A673 (cell line): ENCODE measurements around the gene GPC6. TPM values are rescaled to one million over a fixed set of nuclear protein-coding genes. Genes with fewer than 3 reads are reported as not detected.
A peak's percentile ranks its signal among the peaks of the same experiment; 100 is the strongest.

Source experiments
- BruUV-seq: library from RNA; stranded (reverse); fragments of 400-500 nt; replicated peaks from 2 replicates; lab custom pipeline; 2021; lab: Mats Ljungman, UMichigan
- CTCF ChIA-PET: fragments of 300-600 bp; sonication (Branson Sonifier 250); formaldehyde crosslinking; loops from one replicate; lab custom pipeline; 2022; ENCODE audit warnings: antibody characterized with exemption; lab: Charles Lee
- POLR2A ChIA-PET: fragments of 300-600 bp; sonication (Branson Sonifier 250); formaldehyde crosslinking; loops from one replicate; lab custom pipeline; 2022; ENCODE audit warnings: antibody characterized with exemption; ENCODE audit not compliant: low non-redundant PET; lab: Charles Lee
- DNase-seq: peaks from one replicate; pipeline ENCODE4 v3.0.0-alpha.2; 2015; ENCODE audit warnings: low spot score
- H3K27ac ChIP-seq: fragments of 200-600 bp; sonication (generic); 2 replicates; pipeline ENCODE4 v1.5.1; 2016; ENCODE audit warnings: mixed run types, low read depth, mild to moderate bottlenecking, mixed read lengths, antibody characterized with exemption, low read length; ENCODE audit not compliant: poor library complexity, severe bottlenecking
- H3K27me3 ChIP-seq: fragments of 200-600 bp; sonication (generic); replicated peaks from 2 replicates; pipeline ENCODE4 v1.6.1; 2017; ENCODE audit warnings: mixed run types, low read depth, mild to moderate bottlenecking, mixed read lengths, antibody characterized with exemption, low read length; ENCODE audit not compliant: insufficient read depth, poor library complexity
- H3K36me3 ChIP-seq: fragments of 200-600 bp; sonication (generic); 2 replicates; pipeline ENCODE4 v1.6.1; 2016; ENCODE audit warnings: mixed run types, mild to moderate bottlenecking, mixed read lengths, antibody characterized with exemption, low read length; ENCODE audit not compliant: insufficient read depth, poor library complexity, severe bottlenecking
- H3K4me1 ChIP-seq: fragments of 200-600 bp; sonication (generic); 2 replicates; pipeline ENCODE4 v1.6.1; 2017; ENCODE audit warnings: mixed run types, mild to moderate bottlenecking, mixed read lengths, antibody characterized with exemption, low read length; ENCODE audit not compliant: insufficient read depth, poor library complexity, severe bottlenecking
- H3K4me3 ChIP-seq: fragments of 200-600 bp; sonication (generic); 2 replicates; pipeline ENCODE4 v1.5.1; 2016; ENCODE audit warnings: low read depth, mixed run types, mild to moderate bottlenecking, mixed read lengths, low read length; ENCODE audit not compliant: poor library complexity, severe bottlenecking
- H3K9me3 ChIP-seq: fragments of 200-600 bp; sonication (generic); 2 replicates; pipeline ENCODE4 v1.6.1; 2016; ENCODE audit warnings: mixed run types, low read depth, mild to moderate bottlenecking, mixed read lengths, antibody characterized with exemption, low read length; ENCODE audit not compliant: poor library complexity, severe bottlenecking
- EZH2 ChIP-seq: fragments of 200-600 bp; sonication (generic); IDR thresholded peaks from 2 replicates; pipeline ENCODE4 v1.6.1; 2017; ENCODE audit warnings: borderline replicate concordance, low read depth, mild to moderate bottlenecking, mixed read lengths, antibody characterized with exemption, low read length; ENCODE audit not compliant: poor library complexity, severe bottlenecking
- intact Hi-C: fragments of 100-400 bp; cut with micrococcal nuclease; formaldehyde crosslinking; loops from one replicate; pipeline ENCODE4 v1.10.0; 2022; ENCODE audit not compliant: unreplicated experiment
- total RNA-seq: library from RNA; stranded (reverse); gene quantifications from 2 replicates; pipeline ENCODE4 v1.2.3, GENCODE V29; 2021
- TF ChIP-seq, protein P1 (sequence below): fragments of 300-800, 200-600 bp; sonication (generic); conservative IDR thresholded peaks from 2 replicates; pipeline ENCODE4 v1.5.1; 2017; ENCODE audit warnings: low read depth, mild to moderate bottlenecking, antibody characterized with exemption, low read length, moderate library complexity, mixed read lengths

GPC6 gene
- total RNA-seq, 1 experiment from 2014 or later, result 23.3 TPM

DNA sequence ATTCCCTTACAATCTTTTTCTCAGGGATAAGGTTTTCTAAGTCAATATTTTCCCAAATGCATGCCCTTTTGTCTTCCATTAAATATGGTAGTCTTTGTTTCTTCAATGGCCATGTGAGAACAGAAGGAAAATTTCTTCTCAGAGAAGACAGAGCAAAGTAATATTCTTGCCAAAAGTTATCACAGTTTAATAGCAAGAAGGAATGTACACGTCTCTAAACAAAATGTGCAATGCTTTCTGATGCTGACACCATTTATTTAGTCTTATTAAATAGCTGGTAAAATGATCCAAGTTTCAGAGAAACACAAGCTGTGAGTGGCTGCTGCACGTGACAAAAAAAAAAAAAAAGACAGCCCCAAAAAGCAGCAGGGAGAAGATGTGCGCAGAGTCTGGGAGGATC, 542.5 kb downstream of the GPC6 start:
- Histone ChIP-seq H3K27me3 (no peaks in the 10 kb centered on the region), H3K4me1 (peaks cover 18% of the 10 kb centered on the region), H3K4me3 (no peak overlapping the region), H3K9me3 (no peaks in the 10 kb centered on the region), H3K27ac (no peak overlapping the region), H3K36me3 (no peaks in the 10 kb centered on the region)
- no peak for DNase-seq
- POLR2A ChIA-PET, result no interaction called here
- CTCF ChIA-PET, result no interaction called here
- intact Hi-C loops, result no loop called here
- TF ChIP-seq, protein P1, sequence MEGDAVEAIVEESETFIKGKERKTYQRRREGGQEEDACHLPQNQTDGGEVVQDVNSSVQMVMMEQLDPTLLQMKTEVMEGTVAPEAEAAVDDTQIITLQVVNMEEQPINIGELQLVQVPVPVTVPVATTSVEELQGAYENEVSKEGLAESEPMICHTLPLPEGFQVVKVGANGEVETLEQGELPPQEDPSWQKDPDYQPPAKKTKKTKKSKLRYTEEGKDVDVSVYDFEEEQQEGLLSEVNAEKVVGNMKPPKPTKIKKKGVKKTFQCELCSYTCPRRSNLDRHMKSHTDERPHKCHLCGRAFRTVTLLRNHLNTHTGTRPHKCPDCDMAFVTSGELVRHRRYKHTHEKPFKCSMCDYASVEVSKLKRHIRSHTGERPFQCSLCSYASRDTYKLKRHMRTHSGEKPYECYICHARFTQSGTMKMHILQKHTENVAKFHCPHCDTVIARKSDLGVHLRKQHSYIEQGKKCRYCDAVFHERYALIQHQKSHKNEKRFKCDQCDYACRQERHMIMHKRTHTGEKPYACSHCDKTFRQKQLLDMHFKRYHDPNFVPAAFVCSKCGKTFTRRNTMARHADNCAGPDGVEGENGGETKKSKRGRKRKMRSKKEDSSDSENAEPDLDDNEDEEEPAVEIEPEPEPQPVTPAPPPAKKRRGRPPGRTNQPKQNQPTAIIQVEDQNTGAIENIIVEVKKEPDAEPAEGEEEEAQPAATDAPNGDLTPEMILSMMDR, result no peak
- no peak for TF ChIP-seq EZH2
- BruUV-seq, result no TSS peak

DNA sequence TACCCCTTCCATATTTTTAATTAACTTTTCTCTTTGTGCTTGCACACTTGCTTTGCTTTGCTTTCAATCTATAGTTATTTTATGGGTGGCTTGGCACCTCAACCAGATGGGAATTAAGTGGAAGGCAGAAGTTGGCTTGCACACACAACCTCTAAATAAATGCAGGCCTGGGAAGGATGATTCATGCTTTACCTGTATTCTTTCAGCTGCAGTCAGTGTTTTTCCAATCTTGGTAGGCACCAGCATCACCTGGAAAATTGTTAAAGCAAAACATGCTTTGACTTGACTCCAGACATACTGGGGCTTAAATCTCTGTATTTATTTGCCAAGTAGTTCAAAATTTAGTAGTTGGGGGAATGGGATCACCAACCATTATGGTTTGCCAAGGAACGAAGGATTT, 543.0 kb downstream of the GPC6 start:
- ChIA-PET CTCF (no interaction called here), POLR2A (no interaction called here)
- intact Hi-C loops, result no loop called here
- H3K36me3 ChIP-seq, result no peaks in the 10 kb centered on the region
- H3K9me3 ChIP-seq, result no peaks in the 10 kb centered on the region
- no peak overlapping the region for H3K4me3 ChIP-seq
- H3K27ac ChIP-seq, result no peak overlapping the region
- peaks cover 20% of the 10 kb centered on the region for H3K4me1 ChIP-seq
- no TSS peak for BruUV-seq
- H3K27me3 ChIP-seq, result no peaks in the 10 kb centered on the region
- no peak for TF ChIP-seq EZH2
- TF ChIP-seq, protein P1, result no peak
- DNase-seq, result no peak

DNA sequence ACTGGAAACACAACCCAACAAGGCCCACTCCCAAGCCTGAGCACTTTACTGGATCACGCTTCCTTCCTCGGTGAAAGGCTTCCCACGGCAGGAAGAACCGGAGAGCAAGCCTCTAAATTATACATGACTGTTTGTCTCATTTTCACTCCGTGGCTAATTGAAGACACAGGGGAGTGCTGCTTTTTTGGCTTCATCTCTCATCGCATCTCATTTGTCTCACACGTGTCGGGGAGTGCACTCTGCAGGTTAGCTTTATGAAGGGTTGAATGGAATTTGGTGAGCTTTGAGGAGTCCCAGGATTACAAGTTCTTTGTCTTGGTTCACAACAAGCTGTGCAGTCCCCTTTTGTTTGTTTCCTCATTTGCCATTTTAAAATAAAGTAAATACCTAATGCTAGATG, 544.6 kb downstream of the GPC6 start:
- peaks cover 23% of the 10 kb centered on the region for H3K4me1 ChIP-seq
- ChIA-PET CTCF (no interaction called here), POLR2A (no interaction called here)
- H3K4me3 ChIP-seq, result no peak overlapping the region
- H3K27ac ChIP-seq, result no peak overlapping the region
- peak; percentile 79 for DNase-seq
- H3K9me3 ChIP-seq, result no peaks in the 10 kb centered on the region
- H3K27me3 ChIP-seq, result no peaks in the 10 kb centered on the region
- no peak for TF ChIP-seq EZH2
- TF ChIP-seq, protein P1, result no peak
- intact Hi-C loops, result no loop called here
- no TSS peak for BruUV-seq
- no peaks in the 10 kb centered on the region for H3K36me3 ChIP-seq
